ENCODE data around the gene CPD. TPM values are rescaled to one million over a fixed set of nuclear protein-coding genes. Genes with fewer than 3 reads are reported as not detected.
"Not testable (repeated sequence)": the region's sequence is repeated elsewhere in the genome, so short reads cannot be mapped to it uniquely, and the experiment has no call there.

CPD gene
- total RNA-seq, 1 donor from 2014 or later = 124 TPM

- H3K36me3 Mint-ChIP-seq (ENCODE audit: insufficient read depth) = no peaks in the 10 kb centered on the region
- DNase-seq (ENCODE audit: low spot score, unreplicated experiment) = no peak
- H3K27me3 Mint-ChIP-seq = no peaks in the 10 kb centered on the region
- no peak overlapping the region for H3K27ac Mint-ChIP-seq
- H3K4me3 Mint-ChIP-seq (ENCODE audit: low read depth) = no peak overlapping the region
- H3K4me1 Mint-ChIP-seq (ENCODE audit: low read depth) = peaks cover 43% of the 10 kb centered on the region
- peaks cover 10% of the 10 kb centered on the region for H3K9me3 Mint-ChIP-seq (ENCODE audit: low read depth)
- no peak for TF ChIP-seq CTCF (IDR thresholded peaks at IDR 0.05; ENCODE audit: unreplicated experiment)
Observed at GRCh38 chr17:30337393-30337999, 41.2 kb upstream of the CPD start.

GRCh38 chr17:30339086-30339485, 39.6 kb upstream of the CPD start:
- Mint-ChIP-seq H3K27me3 (no peaks in the 10 kb centered on the region), H3K4me1 (ENCODE audit: low read depth) (peaks cover 41% of the 10 kb centered on the region), H3K4me3 (ENCODE audit: low read depth) (no peak overlapping the region), H3K27ac (no peak overlapping the region), H3K36me3 (ENCODE audit: insufficient read depth) (no peaks in the 10 kb centered on the region), H3K9me3 (ENCODE audit: low read depth) (peaks cover 4% of the 10 kb centered on the region)
- no peak for TF ChIP-seq CTCF (IDR thresholded peaks at IDR 0.05; ENCODE audit: unreplicated experiment)
- DNase-seq (ENCODE audit: low spot score, unreplicated experiment) = no peak

- H3K36me3 Mint-ChIP-seq (ENCODE audit: insufficient read depth) = no peaks in the 10 kb centered on the region
- H3K4me3 Mint-ChIP-seq (ENCODE audit: low read depth) = no peak overlapping the region
Observed at GRCh38 chr17:30340801-30341356, 37.8 kb upstream of the CPD start.

GRCh38 chr17:30341703-30342249, 37.0 kb upstream of the CPD start:
- no peak for DNase-seq (ENCODE audit: low spot score, unreplicated experiment)
- H3K9me3 Mint-ChIP-seq (ENCODE audit: low read depth) = no peaks in the 10 kb centered on the region
- H3K4me1 Mint-ChIP-seq (ENCODE audit: low read depth) = peaks cover 58% of the 10 kb centered on the region
- no peaks in the 10 kb centered on the region for H3K36me3 Mint-ChIP-seq (ENCODE audit: insufficient read depth)
- H3K4me3 Mint-ChIP-seq (ENCODE audit: low read depth) = no peak overlapping the region
- TF ChIP-seq CTCF (IDR thresholded peaks at IDR 0.05; ENCODE audit: unreplicated experiment) = no peak
- no peaks in the 10 kb centered on the region for H3K27me3 Mint-ChIP-seq
- H3K27ac Mint-ChIP-seq = peak overlapping the region; percentile 18

More at GRCh38 chr17:30340801-30341356, 37.8 kb upstream of the CPD start:
- no peak for TF ChIP-seq CTCF (IDR thresholded peaks at IDR 0.05; ENCODE audit: unreplicated experiment)
- Mint-ChIP-seq H3K27me3 (no peaks in the 10 kb centered on the region), H3K4me1 (ENCODE audit: low read depth) (peaks cover 55% of the 10 kb centered on the region), H3K9me3 (ENCODE audit: low read depth) (peaks cover 4% of the 10 kb centered on the region), H3K27ac (peak overlapping the region; percentile 59)
- DNase-seq (ENCODE audit: low spot score, unreplicated experiment) = no peak

- H3K4me3 Mint-ChIP-seq (ENCODE audit: low read depth); DNase-seq (ENCODE audit: low spot score, unreplicated experiment); H3K36me3 Mint-ChIP-seq (ENCODE audit: insufficient read depth); H3K27me3 Mint-ChIP-seq; H3K9me3 Mint-ChIP-seq (ENCODE audit: low read depth): not testable (repeated sequence)
- Mint-ChIP-seq H3K27ac (peak overlapping the region; percentile 98), H3K4me1 (ENCODE audit: low read depth) (peaks cover 63% of the 10 kb centered on the region)
Observed at GRCh38 chr17:30343244-30343643, 35.5 kb upstream of the CPD start.

- Mint-ChIP-seq H3K36me3 (ENCODE audit: insufficient read depth) (no peaks in the 10 kb centered on the region), H3K27me3 (no peaks in the 10 kb centered on the region), H3K9me3 (ENCODE audit: low read depth) (no peaks in the 10 kb centered on the region), H3K27ac (peak overlapping the region; percentile 98), H3K4me1 (ENCODE audit: low read depth) (peaks cover 63% of the 10 kb centered on the region), H3K4me3 (ENCODE audit: low read depth) (peak overlapping the region; percentile 4)
- TF ChIP-seq CTCF (IDR thresholded peaks at IDR 0.05; ENCODE audit: unreplicated experiment) = no peak
- DNase-seq (ENCODE audit: low spot score, unreplicated experiment) = no peak
Observed at GRCh38 chr17:30343796-30344195, 34.9 kb upstream of the CPD start.
